ENCODE measurements around the gene ATL1.

Gene ATL1

GRCh38 chr14:50649691-50650090 is 89.7 kb downstream of the ATL1 start:
- no peak overlapping the region for H3K4me3 ChIP-seq (ENCODE audit: low read depth, low read length)
- TF ChIP-seq, protein P1, sequence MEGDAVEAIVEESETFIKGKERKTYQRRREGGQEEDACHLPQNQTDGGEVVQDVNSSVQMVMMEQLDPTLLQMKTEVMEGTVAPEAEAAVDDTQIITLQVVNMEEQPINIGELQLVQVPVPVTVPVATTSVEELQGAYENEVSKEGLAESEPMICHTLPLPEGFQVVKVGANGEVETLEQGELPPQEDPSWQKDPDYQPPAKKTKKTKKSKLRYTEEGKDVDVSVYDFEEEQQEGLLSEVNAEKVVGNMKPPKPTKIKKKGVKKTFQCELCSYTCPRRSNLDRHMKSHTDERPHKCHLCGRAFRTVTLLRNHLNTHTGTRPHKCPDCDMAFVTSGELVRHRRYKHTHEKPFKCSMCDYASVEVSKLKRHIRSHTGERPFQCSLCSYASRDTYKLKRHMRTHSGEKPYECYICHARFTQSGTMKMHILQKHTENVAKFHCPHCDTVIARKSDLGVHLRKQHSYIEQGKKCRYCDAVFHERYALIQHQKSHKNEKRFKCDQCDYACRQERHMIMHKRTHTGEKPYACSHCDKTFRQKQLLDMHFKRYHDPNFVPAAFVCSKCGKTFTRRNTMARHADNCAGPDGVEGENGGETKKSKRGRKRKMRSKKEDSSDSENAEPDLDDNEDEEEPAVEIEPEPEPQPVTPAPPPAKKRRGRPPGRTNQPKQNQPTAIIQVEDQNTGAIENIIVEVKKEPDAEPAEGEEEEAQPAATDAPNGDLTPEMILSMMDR (IDR thresholded peaks at IDR 0.05; ENCODE audit: low read depth, low read length): no peak

GRCh38 chr14:50656776-50657175 is 96.8 kb downstream of the ATL1 start:
- H3K4me3 ChIP-seq (ENCODE audit: low read depth, low read length): no peak overlapping the region
- TF ChIP-seq, protein P1 (IDR thresholded peaks at IDR 0.05; ENCODE audit: low read depth, low read length): no peak

- peak overlapping the region; percentile 27; the same call in 1 of the 2 replicates for H3K4me3 ChIP-seq (ENCODE audit: low read depth, low read length)
- TF ChIP-seq, protein P1 (IDR thresholded peaks at IDR 0.05; ENCODE audit: low read depth, low read length): no peak
Observed at GRCh38 chr14:50657753-50658152, 97.8 kb downstream of the ATL1 start.

- TF ChIP-seq, protein P1 (IDR thresholded peaks at IDR 0.05; ENCODE audit: low read depth, low read length): no peak
Observed at GRCh38 chr14:50658203-50658602, 98.3 kb downstream of the ATL1 start.

DNA sequence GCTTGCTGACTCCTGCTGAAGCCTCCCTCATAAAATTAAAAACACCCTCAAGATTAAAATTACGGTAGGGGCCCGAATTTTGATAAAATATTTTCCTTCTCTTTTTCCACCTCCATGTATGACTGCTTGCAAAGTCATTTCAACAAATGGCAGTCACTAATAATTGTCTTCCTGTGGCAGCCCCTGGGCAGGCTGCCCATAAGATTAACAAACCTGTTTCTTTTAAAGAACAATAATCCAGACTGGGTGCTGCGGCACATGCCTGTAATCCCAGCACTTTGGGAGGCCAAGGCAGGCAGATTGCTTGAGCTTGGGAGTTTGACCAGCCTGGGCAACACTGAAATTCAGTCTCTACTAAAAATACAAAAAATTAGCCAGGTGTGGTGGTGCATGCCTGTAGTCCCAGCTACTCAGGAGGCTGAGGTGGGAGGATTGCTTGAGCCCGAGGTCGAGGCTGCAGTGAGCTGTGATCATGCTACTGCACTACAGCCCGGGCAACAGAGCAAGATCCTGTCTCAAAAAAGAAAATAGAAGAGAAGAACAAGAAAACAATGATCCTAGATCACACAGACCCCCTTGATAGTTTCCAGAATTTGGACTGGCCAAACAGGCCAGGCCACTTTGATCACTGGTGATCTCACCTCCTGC is 99.5 kb downstream of the ATL1 start:
- no peak overlapping the region for H3K4me3 ChIP-seq (ENCODE audit: low read depth, low read length)
- TF ChIP-seq, protein P1 (IDR thresholded peaks at IDR 0.05; ENCODE audit: low read depth, low read length): no peak

More at GRCh38 chr14:50658203-50658602, 98.3 kb downstream of the ATL1 start:
- H3K4me3 ChIP-seq (ENCODE audit: low read depth, low read length): peak overlapping the region; percentile 27; the same call in 1 of the 2 replicates

- 0 out of 2 replicates have a peak overlapping the region, but pooled peaks have one; percentile 7 for H3K4me3 ChIP-seq (ENCODE audit: low read depth, low read length)
Observed at GRCh38 chr14:50664579-50664978, 104.6 kb downstream of the ATL1 start.

DNA sequence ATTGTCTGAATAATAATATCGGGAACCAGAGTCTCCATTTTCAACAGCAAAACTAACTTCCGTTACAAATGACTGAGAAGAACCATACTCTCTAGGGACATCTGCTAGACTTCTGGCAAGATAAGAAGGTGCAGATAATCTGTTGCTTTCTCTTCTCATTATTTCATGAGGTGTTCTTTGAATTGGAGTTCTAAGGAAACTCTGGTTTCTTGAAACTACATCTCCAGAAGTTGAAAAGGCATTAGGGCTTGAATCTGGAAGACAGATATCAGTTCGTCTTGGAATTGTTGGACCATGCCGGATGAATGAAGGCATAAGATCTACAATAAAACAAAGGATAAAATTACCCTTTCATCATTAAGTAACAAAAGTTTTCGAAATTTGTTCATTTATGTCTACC is 105.4 kb downstream of the ATL1 start:
- H3K4me3 ChIP-seq (ENCODE audit: low read depth, low read length): peak overlapping the region; percentile 91

GRCh38 chr14:50666772-50667683 is 107.1 kb downstream of the ATL1 start:
- TF ChIP-seq, protein P1 (IDR thresholded peaks at IDR 0.05; ENCODE audit: low read depth, low read length): no peak
- peak overlapping the region; percentile 91 for H3K4me3 ChIP-seq (ENCODE audit: low read depth, low read length)

Data from WI38 (cell line).